HG03378 (cell line): ENCODE results near the gene RBP5.

ENCODE experiments used
- ATAC-seq: cut with Tn5 transposase; IDR thresholded peaks from one replicate; pipeline ENCODE4 v1.9.1; 2021; ENCODE audit warnings: mild to moderate bottlenecking, moderate library complexity; ENCODE audit not compliant: unreplicated experiment

RBP5 gene

DNA sequence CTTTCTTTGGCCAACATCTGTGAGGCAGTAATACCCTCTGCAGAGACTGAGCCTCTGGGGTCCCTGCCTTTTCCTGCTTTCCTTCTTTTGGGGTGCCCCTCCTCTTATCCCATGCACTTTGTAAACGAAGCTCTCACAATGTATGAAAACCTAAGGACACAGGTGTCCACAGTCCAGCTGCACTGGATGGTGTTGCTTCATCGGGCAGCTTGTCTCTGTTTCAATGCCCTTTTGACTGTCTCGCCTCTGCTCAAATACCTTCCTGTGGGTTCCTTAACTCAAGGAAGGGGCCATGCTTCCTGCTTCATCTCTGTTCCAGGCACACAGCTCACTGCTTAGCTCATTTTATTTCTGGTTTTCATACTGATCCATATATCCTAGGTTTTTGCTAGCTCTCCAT lies 26.1 kb downstream of the RBP5 start:
- ATAC-seq, result no peak

DNA sequence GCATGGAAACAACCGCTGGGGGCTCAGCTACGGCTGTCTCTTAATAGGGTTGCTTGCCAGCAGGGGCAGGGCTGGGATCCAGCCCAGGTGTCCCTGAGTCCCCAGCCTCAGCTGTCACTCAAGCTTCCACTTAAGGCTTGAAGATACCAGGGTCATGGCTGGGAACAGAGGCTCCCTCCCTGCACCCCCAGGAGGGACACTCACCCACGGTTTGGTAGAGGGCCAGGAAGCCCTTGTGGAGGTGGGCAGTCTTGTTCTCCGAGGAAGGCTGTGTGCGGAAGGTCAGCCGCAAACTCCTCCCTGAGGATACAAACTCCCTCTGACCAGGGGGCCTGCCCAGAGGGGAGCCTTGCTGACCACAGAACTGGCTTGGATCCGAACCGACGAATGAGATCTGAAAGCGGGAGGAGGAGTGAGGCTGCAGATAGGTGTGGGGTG lies 27.0 kb downstream of the RBP5 start:
- ATAC-seq, result no peak

DNA sequence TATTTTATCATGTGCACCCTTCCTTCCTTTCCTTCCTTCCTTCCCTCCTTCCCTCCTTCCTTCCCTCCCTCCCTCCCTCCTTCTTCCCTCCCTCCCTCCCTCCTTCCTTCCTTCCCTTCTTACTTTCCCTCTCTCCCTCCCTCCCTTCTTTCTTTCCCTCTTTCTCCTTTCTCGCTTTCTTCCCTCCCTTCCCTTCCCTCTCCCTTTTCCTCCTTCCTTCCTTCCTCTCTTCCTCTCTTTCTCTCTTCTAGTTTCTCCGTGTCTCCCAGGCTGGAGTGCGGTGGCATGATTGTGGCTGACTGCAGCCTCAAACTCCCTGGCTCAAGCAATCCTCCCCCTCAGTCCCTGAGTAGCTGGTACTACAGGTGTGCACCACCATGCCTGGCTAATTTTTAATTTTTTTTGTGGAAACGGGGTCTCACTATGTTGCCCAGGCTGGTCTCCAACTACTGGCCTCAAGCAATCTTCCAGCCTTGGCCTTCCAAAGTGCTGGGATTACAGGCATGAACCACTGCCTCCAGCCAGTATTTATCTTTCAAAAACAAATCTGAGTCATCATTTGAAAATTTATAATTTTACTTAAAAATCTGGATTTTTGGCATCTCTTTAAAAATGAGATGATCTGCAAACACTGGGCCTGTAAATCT lies 27.5 kb downstream of the RBP5 start:
- ATAC-seq, result no peak

DNA sequence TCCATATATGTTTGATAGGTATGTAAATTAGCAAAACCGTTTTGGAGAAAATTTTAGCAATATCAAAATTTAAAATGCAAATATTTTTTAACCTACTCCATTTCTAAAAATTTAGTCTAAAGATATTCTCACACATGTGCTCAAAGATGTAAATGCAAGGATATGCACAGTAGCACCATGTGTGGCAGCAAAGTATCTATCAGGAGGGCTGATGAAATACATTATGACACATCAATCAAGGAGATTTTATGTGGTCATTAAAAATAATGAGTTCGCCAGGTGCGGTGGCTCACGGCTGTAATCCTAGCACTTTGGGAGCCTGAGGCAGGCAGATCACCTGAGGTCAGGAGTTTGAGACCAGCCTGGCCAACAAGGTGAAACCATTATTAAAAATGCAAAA lies 28.4 kb downstream of the RBP5 start:
- no peak for ATAC-seq

DNA sequence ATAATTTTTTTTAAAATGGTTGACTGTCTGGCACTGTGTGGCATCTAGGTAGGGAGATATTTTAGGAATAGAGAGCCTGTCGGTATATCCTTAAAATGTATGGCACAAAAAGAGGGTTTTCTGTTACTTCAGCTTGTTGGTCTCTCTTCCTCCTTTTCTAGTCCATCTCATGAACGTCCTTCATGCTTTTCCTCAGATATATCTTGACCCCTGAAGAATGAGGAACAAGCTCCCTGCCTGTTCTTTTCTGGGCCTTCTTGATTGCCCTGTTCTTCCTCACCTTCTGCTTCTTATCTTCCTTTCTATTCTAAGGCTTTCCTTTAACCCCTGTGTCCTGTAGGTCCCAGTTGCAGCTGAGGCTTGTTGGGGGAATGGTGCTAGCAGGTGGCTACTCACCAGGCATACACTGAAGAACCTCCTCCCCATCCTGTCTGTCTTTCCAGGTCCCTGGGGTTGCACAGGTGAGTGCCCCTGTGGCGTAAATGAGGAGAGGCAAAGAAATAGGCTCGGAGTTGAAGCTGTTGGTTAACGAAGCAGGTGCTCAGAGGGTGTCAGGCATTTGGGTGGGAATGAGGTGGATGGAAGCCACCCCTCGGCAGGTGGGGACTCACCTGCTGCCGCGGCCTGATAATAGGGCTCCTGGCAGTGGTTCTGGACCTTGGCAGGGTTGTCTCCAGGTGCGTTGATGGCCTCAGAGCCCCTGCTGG lies 29.2 kb downstream of the RBP5 start:
- no peak for ATAC-seq

DNA sequence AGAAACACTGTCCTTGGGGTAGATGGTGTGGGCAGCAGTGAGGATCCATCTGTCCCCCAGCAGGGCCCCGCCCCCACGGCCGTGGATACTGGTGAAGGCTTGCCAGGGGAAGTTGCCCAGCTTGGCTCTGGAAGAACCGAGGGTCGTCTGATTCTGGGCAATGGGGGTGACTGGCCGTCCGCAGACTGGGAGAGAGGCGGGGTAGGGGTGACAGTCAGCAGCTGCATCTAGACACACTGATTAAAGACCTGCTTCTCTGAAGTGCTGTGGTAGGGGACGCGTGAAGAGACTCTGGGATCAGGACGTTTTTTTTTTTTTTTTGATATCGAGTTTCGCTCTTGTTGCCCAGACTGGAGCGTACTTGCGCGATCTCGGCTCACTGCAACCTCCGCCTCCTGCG lies 31.7 kb downstream of the RBP5 start:
- ATAC-seq, result no peak

DNA sequence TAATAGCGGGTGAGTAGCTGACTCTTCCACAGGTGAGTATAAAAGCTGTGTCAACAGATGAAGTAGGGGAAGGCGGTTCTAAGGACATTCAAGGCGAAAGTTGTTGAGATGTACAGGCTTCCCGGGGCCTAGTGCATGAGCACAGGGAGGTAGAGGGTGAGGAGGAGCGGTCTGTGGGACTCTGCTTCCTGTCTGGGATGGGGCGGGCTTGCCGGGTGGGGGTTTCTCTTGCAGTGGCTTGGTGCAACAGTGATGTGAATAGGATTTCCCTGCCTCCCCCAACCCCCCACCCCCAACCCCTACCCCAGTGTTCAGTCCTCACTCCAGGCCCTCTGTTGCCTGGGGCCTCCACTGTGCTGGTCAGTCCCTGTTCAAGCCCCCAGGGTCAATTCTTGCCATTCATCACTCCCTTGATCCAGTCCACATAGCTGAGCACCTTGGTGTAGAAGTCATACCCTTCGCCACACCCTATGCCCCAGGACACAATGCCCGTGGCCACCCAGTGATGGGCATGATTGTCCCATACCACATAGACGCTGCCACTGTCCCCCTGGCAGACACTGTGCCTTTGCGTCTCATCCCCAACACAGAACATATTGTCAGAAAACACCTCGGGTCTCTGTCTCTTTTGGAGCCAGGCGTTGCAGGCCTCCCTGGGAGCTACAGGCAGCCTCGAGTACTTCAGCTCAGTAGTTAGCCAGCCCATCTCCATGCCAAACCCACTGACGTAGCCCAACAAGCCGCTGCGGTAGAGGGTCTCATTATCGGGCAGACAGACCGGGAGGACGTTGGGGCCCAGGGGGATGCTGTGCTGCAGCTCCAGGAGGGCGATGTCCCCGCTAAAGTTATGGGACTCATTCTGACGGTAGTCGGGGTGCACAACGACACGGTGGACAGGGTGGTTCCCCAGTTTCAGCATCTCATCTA lies 32.4 kb downstream of the RBP5 start:
- ATAC-seq, result no peak

DNA sequence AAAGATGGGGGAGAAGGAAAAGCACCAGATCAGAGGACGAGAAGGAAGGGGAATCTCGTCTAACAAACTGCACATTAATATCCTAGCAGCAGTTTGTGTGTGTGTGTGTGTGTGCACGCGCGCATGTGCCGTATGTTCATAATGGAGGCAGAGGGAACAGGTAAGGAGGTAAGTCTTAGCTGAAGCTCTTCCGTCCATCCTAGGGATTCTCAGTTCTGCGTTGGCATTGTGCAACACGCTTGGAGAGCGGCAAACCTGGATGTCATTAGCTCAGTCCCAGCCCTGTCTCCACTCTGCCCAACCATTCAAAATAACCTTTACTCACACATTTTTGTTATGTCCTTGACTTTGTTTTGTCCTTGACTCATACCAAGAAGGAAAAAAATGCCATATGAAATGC lies 34.8 kb downstream of the RBP5 start:
- no peak for ATAC-seq

DNA sequence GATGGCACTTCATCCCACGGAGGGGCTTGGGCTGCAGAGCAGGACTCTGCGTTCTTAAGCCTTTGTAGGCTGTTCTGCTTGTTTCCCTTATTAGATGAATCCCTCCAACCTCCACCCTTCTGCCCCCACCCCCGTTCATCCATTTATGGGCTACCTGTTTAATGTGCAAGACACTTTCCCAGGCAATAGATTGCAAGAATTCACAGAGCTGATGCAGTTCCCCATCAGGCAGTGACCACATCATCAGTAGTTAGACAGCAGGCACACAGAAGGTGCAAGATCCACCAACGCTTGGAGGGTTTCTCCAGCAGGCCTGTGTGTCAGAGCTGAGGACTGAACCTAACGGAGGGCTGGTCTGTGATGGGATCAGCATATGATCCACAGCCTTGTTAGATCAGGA lies 35.2 kb downstream of the RBP5 start:
- no peak for ATAC-seq

DNA sequence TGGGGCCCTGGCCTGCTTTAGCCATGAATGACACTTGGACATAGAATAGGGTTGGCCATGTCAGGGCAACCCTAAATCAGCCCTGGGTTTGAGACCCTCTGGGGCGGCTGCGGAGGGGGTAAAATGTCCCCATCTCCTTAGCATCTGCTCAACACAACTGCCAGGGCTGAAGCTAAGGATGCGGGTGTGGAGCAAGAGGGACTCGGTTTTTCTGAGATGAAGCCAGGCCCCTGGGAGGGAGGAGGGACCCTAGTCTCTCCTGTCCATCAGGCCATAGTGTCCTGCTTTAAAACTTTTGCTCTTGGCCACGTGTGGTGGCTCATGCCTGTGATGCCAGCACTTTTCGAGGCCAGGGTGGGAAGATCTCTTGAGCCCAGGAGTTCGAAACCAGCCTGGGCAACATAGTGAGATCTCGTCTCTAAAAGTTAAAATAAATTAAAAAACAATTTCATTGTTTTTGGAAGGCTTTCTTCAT lies 35.7 kb downstream of the RBP5 start:
- no peak for ATAC-seq

DNA sequence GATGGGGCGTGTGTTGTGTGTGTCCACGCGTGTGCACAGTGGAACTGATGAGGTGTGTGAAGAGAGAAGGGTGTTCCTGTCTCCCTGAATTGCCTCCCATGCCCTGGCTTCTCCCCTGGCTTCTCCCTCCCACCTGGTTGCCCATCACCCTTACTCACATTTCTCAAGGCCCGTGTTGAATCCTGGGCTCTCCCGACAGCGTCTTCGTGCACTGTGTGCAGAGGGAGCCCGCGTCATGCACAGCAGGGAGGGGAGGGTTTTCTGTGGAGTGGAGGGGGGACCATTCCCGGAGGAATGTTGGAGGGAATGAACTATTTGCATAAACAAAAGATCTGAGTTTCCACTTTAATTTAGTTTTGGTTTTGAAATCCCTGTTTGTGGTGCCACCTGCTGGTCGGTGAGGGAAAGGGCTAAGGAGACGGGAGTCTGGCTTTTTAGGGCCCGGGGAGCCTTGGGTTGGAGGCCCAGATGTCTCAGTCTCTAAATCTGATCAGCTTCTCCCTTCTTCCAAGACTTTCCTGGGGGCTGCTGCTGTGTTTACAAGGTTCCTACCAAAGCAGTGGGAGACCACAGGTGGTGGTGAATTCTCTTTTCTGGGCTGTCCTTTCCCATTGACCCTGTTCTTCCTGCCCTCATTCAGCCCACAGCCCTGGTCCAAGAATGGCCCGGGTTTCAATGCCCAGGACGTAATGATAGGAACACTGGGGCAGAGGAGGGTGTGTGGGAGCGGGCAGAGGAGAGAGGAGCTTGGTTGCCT lies 36.3 kb downstream of the RBP5 start, which contains the start of gene C1R:
Gene C1R, minus strand, starts transcription at position 217 of the 757 bp plus-strand sequence. Its CDS starts 57 bp downstream, at position 160.
- ATAC-seq, result no peak

DNA sequence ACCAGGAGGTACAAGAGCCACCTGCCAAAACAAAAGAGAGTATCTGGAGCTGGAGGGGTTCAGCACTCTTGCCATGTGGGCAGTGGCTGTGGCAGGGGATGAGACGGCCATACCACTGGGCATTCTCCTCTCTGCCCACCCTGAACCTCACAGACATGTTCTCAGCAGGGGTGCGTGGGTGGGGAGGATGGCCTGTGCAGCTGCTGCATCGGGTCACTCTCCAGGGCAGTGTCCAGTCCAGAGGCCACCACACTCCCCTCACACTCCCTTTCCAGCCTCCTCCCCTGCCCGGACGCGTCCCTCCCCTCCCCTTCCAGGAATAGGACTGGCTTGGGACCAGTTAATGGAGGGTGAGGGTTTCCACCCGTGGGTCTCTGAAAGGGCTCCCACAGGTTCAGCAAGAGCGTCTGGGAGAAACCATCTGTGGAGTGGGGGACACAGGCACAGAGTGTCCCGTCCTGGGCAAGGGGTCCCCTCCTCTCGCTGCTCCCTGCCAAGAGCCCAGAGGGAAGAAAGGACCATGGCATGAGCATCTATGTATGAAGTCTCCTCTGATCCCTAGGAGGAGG lies 36.9 kb downstream of the RBP5 start:
- no peak for ATAC-seq

DNA sequence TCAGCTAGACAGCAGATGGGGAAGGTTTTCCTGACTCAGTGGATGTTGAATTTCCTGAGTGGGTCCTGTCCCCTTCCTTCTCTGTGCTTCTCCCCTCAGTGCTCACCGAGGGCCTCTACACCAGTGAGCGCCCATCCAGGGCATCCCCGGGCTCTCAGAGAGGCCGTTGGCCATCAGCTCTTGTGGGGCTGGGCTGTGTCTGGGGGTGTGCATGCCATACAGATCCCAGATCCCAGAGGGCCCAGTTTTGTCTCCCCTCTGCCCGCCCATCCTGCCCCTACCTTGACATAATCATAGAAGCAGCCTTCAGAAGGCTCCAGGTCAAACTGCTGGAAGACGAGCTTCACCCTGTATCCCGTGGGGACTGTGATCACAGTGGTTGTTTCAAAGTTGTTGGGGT lies 37.5 kb downstream of the RBP5 start:
- ATAC-seq, result no peak

DNA sequence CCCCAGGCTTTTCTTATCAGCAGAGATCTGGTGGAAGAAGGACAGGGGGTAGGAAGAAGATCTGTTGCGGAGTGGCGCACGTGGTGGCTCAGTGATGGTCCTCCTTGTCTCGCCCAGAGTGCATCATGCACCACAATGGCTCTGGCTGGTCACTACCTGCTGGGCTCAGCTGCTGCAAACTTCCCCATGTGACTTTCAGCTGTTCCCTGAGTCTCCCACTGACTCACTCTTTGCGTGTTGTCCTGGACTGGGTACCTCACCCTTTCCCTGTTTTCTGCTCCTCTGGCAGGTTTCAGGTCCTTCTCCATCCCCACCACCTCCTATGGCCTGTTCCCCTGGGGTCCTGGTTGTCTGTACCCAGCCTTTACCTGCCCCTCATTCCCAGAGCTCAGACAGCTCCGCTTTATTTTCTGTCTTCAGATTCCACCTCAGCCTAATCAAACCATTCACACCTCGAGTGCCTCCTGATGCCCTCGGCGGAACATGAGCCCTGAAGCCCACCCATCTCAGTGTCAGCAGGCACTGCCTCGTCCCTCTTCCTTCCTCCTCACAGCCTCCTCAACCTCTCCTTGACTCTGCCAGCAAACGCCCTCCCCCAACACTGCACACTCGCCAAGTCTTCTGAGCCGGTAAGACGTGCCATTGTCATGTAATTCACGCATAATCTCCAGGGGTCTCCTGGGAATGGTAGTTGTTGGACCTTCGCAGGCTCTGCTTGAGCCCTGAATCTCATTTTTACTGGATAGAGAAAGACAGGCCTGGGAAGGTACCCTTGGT lies 38.3 kb downstream of the RBP5 start:
- no peak for ATAC-seq

DNA sequence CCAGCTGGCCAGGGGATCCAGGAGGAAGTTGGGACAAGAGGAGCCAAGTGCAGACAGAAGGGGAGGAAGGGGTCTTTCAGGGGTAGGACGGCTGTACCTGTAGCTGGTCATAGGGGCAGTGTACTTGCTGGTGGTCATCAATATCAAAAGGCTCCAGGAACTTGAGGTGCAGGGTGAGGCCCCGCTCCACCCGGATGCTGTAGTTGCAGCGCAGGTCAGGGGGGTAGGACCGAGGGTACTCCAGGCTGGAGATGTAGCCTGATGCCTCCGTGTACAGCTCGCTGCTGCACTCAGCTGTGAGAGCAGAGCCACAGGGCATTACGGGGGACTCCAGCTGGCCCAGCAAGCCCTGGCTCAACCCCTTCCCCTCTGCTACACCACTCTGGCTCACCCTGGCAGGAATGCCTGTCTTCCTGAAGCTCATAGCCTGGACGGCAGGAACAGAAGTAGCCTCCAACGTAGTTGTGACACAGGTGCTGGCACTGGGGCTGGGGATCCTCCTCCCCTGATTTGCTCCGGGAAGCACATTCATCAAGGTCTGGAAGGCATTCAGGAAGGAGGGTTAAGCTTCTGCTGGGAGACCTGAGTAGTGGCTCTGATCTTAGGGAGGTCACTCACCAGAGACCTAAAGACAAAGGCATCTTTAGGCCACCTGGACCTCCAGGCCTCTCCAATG lies 39.4 kb downstream of the RBP5 start:
- no peak for ATAC-seq

DNA sequence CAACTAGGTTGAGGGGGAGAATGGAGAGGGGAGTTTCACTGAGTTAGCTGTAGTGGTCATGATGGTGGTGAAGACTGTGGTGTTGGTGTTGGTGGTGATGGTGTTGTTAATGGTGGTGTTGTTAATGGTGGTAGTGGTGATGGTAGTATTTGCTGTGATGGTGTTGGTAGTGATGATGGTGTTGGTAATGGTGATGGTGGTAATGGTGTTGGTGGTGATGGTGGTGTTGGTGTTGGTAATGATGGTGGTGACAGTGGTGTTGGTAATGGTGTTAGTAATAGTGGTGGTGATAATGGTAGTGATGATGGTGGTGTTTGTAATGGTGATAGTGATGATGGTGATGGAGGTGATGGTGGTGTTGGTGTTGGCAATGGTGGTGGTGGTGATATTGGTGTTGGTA lies 45.6 kb downstream of the RBP5 start:
- no peak for ATAC-seq

DNA sequence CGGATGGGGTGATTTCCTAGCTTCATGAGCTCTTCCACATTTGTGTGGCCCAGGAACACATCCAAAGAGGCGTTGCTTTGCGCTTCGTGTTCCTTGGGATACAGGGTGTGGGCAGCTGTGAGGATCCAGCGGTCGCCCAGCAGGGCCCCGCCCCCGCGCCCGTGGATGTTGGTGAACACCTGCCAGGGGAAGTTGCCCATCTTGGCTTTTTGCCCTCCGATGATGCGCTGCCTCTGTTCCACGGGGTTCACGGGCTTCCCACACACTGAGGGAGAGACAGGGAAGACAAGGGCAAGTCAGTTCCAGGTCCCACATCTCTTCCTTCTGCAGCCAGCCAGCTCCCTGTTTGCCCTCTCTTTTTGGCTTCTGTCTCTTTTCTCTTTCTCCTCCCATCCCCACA lies 47.7 kb downstream of the RBP5 start:
- ATAC-seq, result no peak

DNA sequence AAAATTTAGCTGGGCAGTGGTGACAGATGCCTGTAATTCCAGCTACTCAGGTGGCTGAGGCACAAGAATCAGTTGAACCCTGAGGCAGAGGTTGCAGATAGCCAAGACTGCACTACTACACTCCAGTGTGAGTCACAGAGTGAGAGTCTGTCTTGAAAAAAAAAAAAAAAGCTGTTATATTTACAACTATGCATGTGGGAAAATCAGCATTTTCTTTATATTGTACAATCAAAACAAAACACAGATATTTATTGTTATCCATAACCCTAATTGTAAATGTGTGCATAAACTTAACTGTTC lies 48.9 kb downstream of the RBP5 start:
- ATAC-seq, result no peak

DNA sequence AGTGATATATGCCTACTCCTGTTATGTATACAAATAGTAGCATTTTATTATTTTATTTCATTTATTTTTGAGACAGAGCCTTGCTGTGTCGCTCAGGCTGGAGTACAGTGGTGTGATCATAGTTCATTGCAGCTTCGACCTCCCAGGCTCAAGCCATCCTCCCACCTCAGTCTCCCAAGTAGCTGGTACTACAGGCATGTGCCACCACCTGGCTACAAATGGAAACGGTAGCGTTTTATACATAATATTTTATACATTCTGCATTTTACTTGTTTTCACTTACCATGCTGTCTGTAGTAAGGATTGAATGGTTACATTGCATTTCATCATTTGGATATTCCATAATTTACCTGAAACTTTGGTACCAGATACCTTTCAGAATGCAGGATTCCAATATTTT lies 50.5 kb downstream of the RBP5 start:
- no peak for ATAC-seq
